GM23338 (cell line): Measurements from ENCODE around the gene TMIGD3. TPM values are rescaled to one million over a fixed set of nuclear protein-coding genes. Genes with fewer than 3 reads are reported as not detected.

Source experiments
- ATAC-seq: fragments of 200-7000 bp; cut with Tn5 transposase; 3 replicates; pipeline ENCODE4 v1.9.1; 2020
- DNase-seq: peaks from one replicate; pipeline ENCODE4 v3.0.0-alpha.2; 2015; ENCODE audit warnings: low spot score
- H2AFZ ChIP-seq: fragments of 200-600 bp; sonication (generic); 2 replicates; pipeline ENCODE4 v1.8.0; 2016; ENCODE audit warnings: antibody characterized with exemption, mild to moderate bottlenecking, moderate library complexity
- H3F3A ChIP-seq: fragments of 200-600 bp; sonication (generic); replicated peaks from 2 replicates; pipeline ENCODE4 v1.8.0; 2017; ENCODE audit warnings: antibody characterized with exemption, mixed run types, low read depth
- H3K27ac ChIP-seq: fragments of 200-600 bp; sonication (generic); 2 replicates; pipeline ENCODE4 v1.6.1; 2016; ENCODE audit warnings: low read depth
- H3K27me3 ChIP-seq: fragments of 200-600 bp; sonication (generic); 2 replicates; pipeline ENCODE4 v1.8.0; 2016; ENCODE audit warnings: mild to moderate bottlenecking, mixed run types, moderate library complexity; ENCODE audit not compliant: insufficient read depth
- H3K36me3 ChIP-seq: fragments of 200-600 bp; sonication (generic); 2 replicates; pipeline ENCODE4 v1.8.0; 2016; ENCODE audit warnings: mild to moderate bottlenecking; ENCODE audit not compliant: insufficient read depth
- H3K4me1 ChIP-seq: fragments of 200-600 bp; sonication (generic); 2 replicates; pipeline ENCODE4 v1.8.0; 2016; ENCODE audit warnings: mild to moderate bottlenecking, moderate library complexity; ENCODE audit not compliant: insufficient read depth
- H3K4me2 ChIP-seq: fragments of 200-600 bp; sonication (generic); 2 replicates; pipeline ENCODE4 v1.7.1; 2017; ENCODE audit warnings: mixed run types
- H3K4me3 ChIP-seq: fragments of 200-600 bp; sonication (generic); 2 replicates; pipeline ENCODE4 v1.6.1; 2016; ENCODE audit warnings: mixed run types
- H3K79me2 ChIP-seq: fragments of 200-600 bp; sonication (generic); replicated peaks from 2 replicates; pipeline ENCODE4 v1.8.0; 2017; ENCODE audit warnings: mild to moderate bottlenecking; ENCODE audit not compliant: insufficient read depth
- H3K9me2 ChIP-seq: fragments of 200-600 bp; sonication (generic); 2 replicates; pipeline ENCODE4 v1.8.0; 2017; ENCODE audit not compliant: insufficient read depth
- H4K20me1 ChIP-seq: fragments of 200-600 bp; sonication (generic); replicated peaks from 2 replicates; pipeline ENCODE4 v1.8.0; 2017; ENCODE audit warnings: mild to moderate bottlenecking; ENCODE audit not compliant: insufficient read depth
- H3K27ac Mint-ChIP-seq: 2 replicates; pipeline ENCODE4 v1.8.0; 2020; ENCODE audit warnings: inconsistent platforms, mild to moderate bottlenecking, moderate library complexity, mixed read lengths
- H3K27me3 Mint-ChIP-seq: 3 replicates; pipeline ENCODE4 v1.8.0; 2022; ENCODE audit warnings: low read depth, mild to moderate bottlenecking, moderate library complexity, mixed read lengths, inconsistent platforms; ENCODE audit not compliant: insufficient read depth, poor library complexity
- H3K36me3 Mint-ChIP-seq: 3 replicates; pipeline ENCODE4 v1.8.0; 2021; ENCODE audit warnings: low read depth, mild to moderate bottlenecking, inconsistent platforms, moderate library complexity, mixed read lengths
- H3K4me1 Mint-ChIP-seq: 3 replicates; pipeline ENCODE4 v1.8.0; 2020; ENCODE audit warnings: mild to moderate bottlenecking, inconsistent platforms, mixed read lengths
- H3K4me3 Mint-ChIP-seq: 3 replicates; pipeline ENCODE4 v1.8.0; 2021; ENCODE audit warnings: moderate library complexity, mild to moderate bottlenecking, inconsistent platforms, mixed read lengths
- H3K9me3 Mint-ChIP-seq: 3 replicates; pipeline ENCODE4 v1.8.0; 2020; ENCODE audit warnings: moderate library complexity, mild to moderate bottlenecking, inconsistent platforms, mixed read lengths
- CREB1 ChIP-seq: fragments of 250-450 bp; sonication (Bioruptor Pico); IDR thresholded peaks from 2 replicates; pipeline ENCODE4 v1.5.0; 2020; ENCODE audit warnings: low read depth, mild to moderate bottlenecking, moderate library complexity
- ETS1 ChIP-seq: IDR thresholded peaks from 2 replicates; pipeline ENCODE4 v1.6.1; 2016; ENCODE audit warnings: antibody characterized with exemption
- EZH2 ChIP-seq: fragments of 200-600 bp; sonication (generic); IDR thresholded peaks from one replicate; pipeline ENCODE4 v1.8.0; 2017; ENCODE audit warnings: antibody characterized with exemption, mild to moderate bottlenecking, low read depth; ENCODE audit not compliant: unreplicated experiment
- EZH2phosphoT487 ChIP-seq: fragments of 200-600 bp; sonication (generic); IDR thresholded peaks from one replicate; pipeline ENCODE4 v1.8.1; 2018; ENCODE audit warnings: antibody characterized with exemption; ENCODE audit not compliant: unreplicated experiment
- JUNB ChIP-seq: IDR thresholded peaks from one replicate; pipeline ENCODE4 v1.6.1; 2016; ENCODE audit warnings: antibody characterized with exemption; ENCODE audit not compliant: unreplicated experiment
- POLR2AphosphoS5 ChIP-seq: IDR thresholded peaks from 2 replicates; pipeline ENCODE4 v1.6.1; 2016; ENCODE audit warnings: antibody characterized with exemption, low read depth
- STAT1 ChIP-seq: IDR thresholded peaks from one replicate; pipeline ENCODE4 v1.6.1; 2016; ENCODE audit warnings: antibody characterized with exemption; ENCODE audit not compliant: unreplicated experiment
- ZNF114 ChIP-seq: fragments of 250-450 bp; sonication (Bioruptor Pico); IDR thresholded peaks from 2 replicates; pipeline ENCODE4 v1.5.0; 2020; ENCODE audit warnings: mild to moderate bottlenecking, moderate library complexity
- ZNF331 ChIP-seq: fragments of 250-450 bp; sonication (Bioruptor Pico); IDR thresholded peaks from 2 replicates; pipeline ENCODE4 v1.5.0; 2020; ENCODE audit warnings: low read depth, mild to moderate bottlenecking, moderate library complexity
- polyA plus RNA-seq: library from polyadenylated mRNA; unstranded; fragments of >200 nt; fragmentation: Nextera tagmentation; extraction: Ambion mirVana; gene quantifications from 2 replicates; pipeline ENCODE4 v1.2.1, GENCODE V29; 2016
- total RNA-seq: library from RNA; depleted of rRNA; stranded (reverse); fragments of >200 nt; shearing (Covaris generic); gene quantifications from 2 replicates; pipeline ENCODE4 v1.2.3, GENCODE V29; 2014
- TF ChIP-seq, protein P1 (sequence below), 2 experiments: fragments of 200-600 bp in 1 of 2; sonication (generic) in 1 of 2; conservative IDR thresholded peaks; 2 replicates each; pipeline versions ENCODE4 v1.5.1 to v1.6.1; 2016 to 2017; ENCODE audit warnings: antibody characterized with exemption in 2 of 2, low read depth in 2 of 2, mild to moderate bottlenecking in 2 of 2, moderate library complexity in 1 of 2
- TF ChIP-seq, protein P2 (sequence below): IDR thresholded peaks from one replicate; pipeline ENCODE4 v1.6.1; 2018; ENCODE audit warnings: antibody characterized with exemption; ENCODE audit not compliant: unreplicated experiment

TMIGD3 gene
- total and polyA plus RNA-seq, 2 experiments from 2014 or later: not detected

DNA sequence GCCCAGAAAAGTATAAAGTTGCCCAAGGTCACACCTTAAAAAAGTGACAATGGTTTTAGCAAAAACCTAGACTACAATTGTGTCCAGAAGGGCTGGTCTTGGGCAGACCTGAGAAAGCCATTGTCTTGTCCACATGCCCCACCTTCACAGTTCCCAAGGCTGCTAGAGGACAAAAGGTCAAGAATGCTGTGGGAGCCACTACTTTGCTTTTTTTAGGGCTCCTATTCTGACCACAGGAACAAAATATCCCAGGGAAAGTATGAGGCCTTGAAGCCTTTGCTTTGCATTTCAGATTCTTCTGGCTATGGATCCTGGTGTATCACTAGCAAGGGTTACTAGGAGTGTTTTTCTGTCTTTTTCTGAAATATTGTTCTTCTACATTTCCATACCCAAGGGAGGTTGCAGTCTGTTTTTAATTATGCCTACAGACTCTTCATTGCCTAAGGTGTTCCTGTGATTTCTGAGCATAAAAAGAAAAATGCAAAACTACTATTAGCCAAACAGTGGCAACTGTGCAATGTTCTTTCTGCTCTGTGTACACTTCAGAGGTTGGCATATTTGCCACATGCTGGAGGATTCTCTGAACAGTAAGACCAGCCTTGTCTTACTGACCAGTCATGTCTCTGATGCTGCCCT is 18.9 kb downstream of the TMIGD3 start (continued):
- TF ChIP-seq ZNF114 (CRISPR knock-in tag) (no peak), STAT1 (no peak), POLR2AphosphoS5 (no peak), CREB1 (no peak), ETS1 (no peak), EZH2phosphoT487 (no peak), EZH2 (no peak)

GRCh38 chr1:111483876-111484275 is 19.6 kb downstream of the TMIGD3 start:
- H3K27me3 ChIP-seq: no peaks in the 10 kb centered on the region
- Mint-ChIP-seq H3K4me1 (peaks cover 2% of the 10 kb centered on the region; the same call in 1 of the 3 replicates), H3K27ac (no peak overlapping the region), H3K27me3 (peaks cover 3% of the 10 kb centered on the region), H3K36me3 (no peaks in the 10 kb centered on the region), H3K9me3 (no peaks in the 10 kb centered on the region), H3K4me3 (no peak overlapping the region)
- H3K4me2 ChIP-seq: no peak overlapping the region
- no peak overlapping the region for H2AFZ ChIP-seq
- H3K36me3 ChIP-seq: no peaks in the 10 kb centered on the region
- DNase-seq (no peak), ATAC-seq (no peak)
- H3K27ac ChIP-seq: no peak overlapping the region
- H3K9me2 ChIP-seq: no peaks in the 10 kb centered on the region
- H3K79me2 ChIP-seq: no peaks in the 10 kb centered on the region
- H4K20me1 ChIP-seq: no peaks in the 10 kb centered on the region
- H3K4me3 ChIP-seq: no peak overlapping the region
- H3K4me1 ChIP-seq: no peaks in the 10 kb centered on the region
- no peaks in the 10 kb centered on the region for H3F3A ChIP-seq
- TF ChIP-seq ZNF331 (CRISPR knock-in tag) (no peak), EZH2 (no peak), ZNF114 (CRISPR knock-in tag) (no peak), ETS1 (no peak), JUNB (no peak)
- TF ChIP-seq, protein P1, sequence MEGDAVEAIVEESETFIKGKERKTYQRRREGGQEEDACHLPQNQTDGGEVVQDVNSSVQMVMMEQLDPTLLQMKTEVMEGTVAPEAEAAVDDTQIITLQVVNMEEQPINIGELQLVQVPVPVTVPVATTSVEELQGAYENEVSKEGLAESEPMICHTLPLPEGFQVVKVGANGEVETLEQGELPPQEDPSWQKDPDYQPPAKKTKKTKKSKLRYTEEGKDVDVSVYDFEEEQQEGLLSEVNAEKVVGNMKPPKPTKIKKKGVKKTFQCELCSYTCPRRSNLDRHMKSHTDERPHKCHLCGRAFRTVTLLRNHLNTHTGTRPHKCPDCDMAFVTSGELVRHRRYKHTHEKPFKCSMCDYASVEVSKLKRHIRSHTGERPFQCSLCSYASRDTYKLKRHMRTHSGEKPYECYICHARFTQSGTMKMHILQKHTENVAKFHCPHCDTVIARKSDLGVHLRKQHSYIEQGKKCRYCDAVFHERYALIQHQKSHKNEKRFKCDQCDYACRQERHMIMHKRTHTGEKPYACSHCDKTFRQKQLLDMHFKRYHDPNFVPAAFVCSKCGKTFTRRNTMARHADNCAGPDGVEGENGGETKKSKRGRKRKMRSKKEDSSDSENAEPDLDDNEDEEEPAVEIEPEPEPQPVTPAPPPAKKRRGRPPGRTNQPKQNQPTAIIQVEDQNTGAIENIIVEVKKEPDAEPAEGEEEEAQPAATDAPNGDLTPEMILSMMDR (conservative IDR thresholded peaks at IDR 0.05; ENCODE audit: low read depth in 2 of 2): no peak
- TF ChIP-seq, protein P2, sequence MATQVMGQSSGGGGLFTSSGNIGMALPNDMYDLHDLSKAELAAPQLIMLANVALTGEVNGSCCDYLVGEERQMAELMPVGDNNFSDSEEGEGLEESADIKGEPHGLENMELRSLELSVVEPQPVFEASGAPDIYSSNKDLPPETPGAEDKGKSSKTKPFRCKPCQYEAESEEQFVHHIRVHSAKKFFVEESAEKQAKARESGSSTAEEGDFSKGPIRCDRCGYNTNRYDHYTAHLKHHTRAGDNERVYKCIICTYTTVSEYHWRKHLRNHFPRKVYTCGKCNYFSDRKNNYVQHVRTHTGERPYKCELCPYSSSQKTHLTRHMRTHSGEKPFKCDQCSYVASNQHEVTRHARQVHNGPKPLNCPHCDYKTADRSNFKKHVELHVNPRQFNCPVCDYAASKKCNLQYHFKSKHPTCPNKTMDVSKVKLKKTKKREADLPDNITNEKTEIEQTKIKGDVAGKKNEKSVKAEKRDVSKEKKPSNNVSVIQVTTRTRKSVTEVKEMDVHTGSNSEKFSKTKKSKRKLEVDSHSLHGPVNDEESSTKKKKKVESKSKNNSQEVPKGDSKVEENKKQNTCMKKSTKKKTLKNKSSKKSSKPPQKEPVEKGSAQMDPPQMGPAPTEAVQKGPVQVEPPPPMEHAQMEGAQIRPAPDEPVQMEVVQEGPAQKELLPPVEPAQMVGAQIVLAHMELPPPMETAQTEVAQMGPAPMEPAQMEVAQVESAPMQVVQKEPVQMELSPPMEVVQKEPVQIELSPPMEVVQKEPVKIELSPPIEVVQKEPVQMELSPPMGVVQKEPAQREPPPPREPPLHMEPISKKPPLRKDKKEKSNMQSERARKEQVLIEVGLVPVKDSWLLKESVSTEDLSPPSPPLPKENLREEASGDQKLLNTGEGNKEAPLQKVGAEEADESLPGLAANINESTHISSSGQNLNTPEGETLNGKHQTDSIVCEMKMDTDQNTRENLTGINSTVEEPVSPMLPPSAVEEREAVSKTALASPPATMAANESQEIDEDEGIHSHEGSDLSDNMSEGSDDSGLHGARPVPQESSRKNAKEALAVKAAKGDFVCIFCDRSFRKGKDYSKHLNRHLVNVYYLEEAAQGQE: no peak
